Measurements from ENCODE around the gene FLYWCH1. TPM values are rescaled to one million over a fixed set of nuclear protein-coding genes. Genes with fewer than 3 reads are reported as not detected.

Gene FLYWCH1
- total and polyA plus RNA-seq, 4 donors = 3.9 to 12.2 (median 7.8) TPM

GRCh38 chr16:2895813-2896212 lies 15.9 kb upstream of the FLYWCH1 start (continued):
- no peak for TF ChIP-seq MAX (IDR thresholded peaks at IDR 0.05)

- no peak for DNase-seq (ENCODE audit: low spot score)
- no peak overlapping the region for H3K9ac ChIP-seq (ENCODE audit: low read depth in 1 of 2, low read length in 2 of 2)
- H3K4me3 ChIP-seq (ENCODE audit: low read depth in 1 of 3, low read length in 3 of 3) = no peak overlapping the region
- no peak overlapping the region for H3K27ac ChIP-seq (ENCODE audit: low read depth in 1 of 2, low read length in 2 of 2)
- H3K27me3 ChIP-seq (ENCODE audit: control insufficient read depth in 4 of 4, insufficient read depth in 4 of 4, low read length in 3 of 4) = no peaks in the 10 kb centered on the region
- H3K4me1 ChIP-seq (ENCODE audit: control insufficient read depth in 4 of 4, insufficient read depth in 4 of 4, low read length in 3 of 4) = no peaks in the 10 kb centered on the region
- 98% methylated on average over 19 of the region's 19 CpGs for WGBS
- H3K9me3 ChIP-seq (ENCODE audit: control insufficient read depth in 4 of 4, low read length in 3 of 4) = no peaks in the 10 kb centered on the region
- H3K36me3 ChIP-seq (ENCODE audit: control insufficient read depth in 4 of 4, insufficient read depth in 3 of 4, low read depth in 1 of 4, low read length in 3 of 4) = no peaks in the 10 kb centered on the region
- no peak for TF ChIP-seq CTCF (IDR thresholded peaks at IDR 0.05; ENCODE audit: low read depth, low read length, missing input control)
- no peak for TF ChIP-seq HNF4G (IDR thresholded peaks at IDR 0.05)
- TF ChIP-seq RAD21 (IDR thresholded peaks at IDR 0.05) = no peak
- TF ChIP-seq FOXA2 (IDR thresholded peaks at IDR 0.05) = no peak
- no peak for TF ChIP-seq EGR1 (IDR thresholded peaks at IDR 0.05; ENCODE audit: low read depth in 2 of 2)
- no peak for TF ChIP-seq REST (IDR thresholded peaks at IDR 0.05)
- no peak for TF ChIP-seq RXRA (IDR thresholded peaks at IDR 0.05)
- no peak for TF ChIP-seq GABPA (IDR thresholded peaks at IDR 0.05 in 1 of 2, conservative IDR thresholded peaks at IDR 0.05 in 1 of 2)
- no peak for TF ChIP-seq NR2F2 (IDR thresholded peaks at IDR 0.05)
- no peak for TF ChIP-seq TAF1 (conservative IDR thresholded peaks at IDR 0.05)
- TF ChIP-seq ATF3 (IDR thresholded peaks at IDR 0.05) = no peak
- no peak for TF ChIP-seq MAX (IDR thresholded peaks at IDR 0.05)
- no peak for TF ChIP-seq HNF4A (conservative IDR thresholded peaks at IDR 0.05)
- TF ChIP-seq YY1 (IDR thresholded peaks at IDR 0.05) = no peak
- no peak for TF ChIP-seq SP1 (IDR thresholded peaks at IDR 0.05)
- TF ChIP-seq FOXA1 (IDR thresholded peaks at IDR 0.05) = no peak
- no peak for TF ChIP-seq ZBTB33 (IDR thresholded peaks at IDR 0.05)
- no peak for TF ChIP-seq JUND (IDR thresholded peaks at IDR 0.05)
Measured at GRCh38 chr16:2896480-2897010, 15.2 kb upstream of the FLYWCH1 start.

Data from liver (tissue), 9 donors.